Right atrium auricular region (tissue), 2 donors: ENCODE data around the gene ADRA2A. TPM values are rescaled to one million over a fixed set of nuclear protein-coding genes. Genes with fewer than 3 reads are reported as not detected.

ENCODE experiments used
- DNase-seq: peaks from one replicate; pipeline ENCODE4 v3.0.0-alpha.2; 2019; ENCODE audit warnings: low spot score
- H3K27ac ChIP-seq, 2 donors: fragments of 200-600 bp; sonication (generic); 1 replicate in 1 of 2; 2 replicates in 1 of 2; pipeline ENCODE4 v1.5.1; 2016 to 2019
- H3K27me3 ChIP-seq, 2 donors: fragments of 200-600 bp; sonication (generic); one replicate each; pipeline versions ENCODE4 v1.5.1 to v1.6.0; 2017 to 2019
- H3K36me3 ChIP-seq: fragments of 200-600 bp; sonication (generic); one replicate; pipeline ENCODE4 v1.5.1; 2016
- H3K4me1 ChIP-seq, 2 donors: fragments of 200-600 bp; sonication (generic); one replicate each; pipeline versions ENCODE4 v1.5.1 to v1.6.0; 2017 to 2019
- H3K4me3 ChIP-seq, 2 donors: fragments of 200-600 bp; sonication (generic); 1 replicate in 1 of 2; 2 replicates in 1 of 2; pipeline ENCODE4 v1.5.1; 2017 to 2019; ENCODE audit warnings: mild to moderate bottlenecking in 1 of 2, moderate library complexity in 1 of 2
- H3K9me3 ChIP-seq, 2 donors: fragments of 200-600 bp; sonication (generic); one replicate each; pipeline ENCODE4 v1.5.1; 2019
- total RNA-seq, 2 donors: library from RNA; depleted of rRNA; stranded (reverse); fragments of >200 nt; gene quantifications; one replicate each; pipeline ENCODE4 v1.1.0, GENCODE V29; 2016
- TF ChIP-seq, protein P1 (sequence below), 2 donors: fragments of 200-600 bp; sonication (generic); IDR thresholded peaks; one replicate each; pipeline ENCODE4 v1.5.1; 2019; ENCODE audit warnings: antibody characterized with exemption in 2 of 2

The ADRA2A gene
- total RNA-seq, 2 donors from 2014 or later = 1.2 to 1.4 TPM

DNA sequence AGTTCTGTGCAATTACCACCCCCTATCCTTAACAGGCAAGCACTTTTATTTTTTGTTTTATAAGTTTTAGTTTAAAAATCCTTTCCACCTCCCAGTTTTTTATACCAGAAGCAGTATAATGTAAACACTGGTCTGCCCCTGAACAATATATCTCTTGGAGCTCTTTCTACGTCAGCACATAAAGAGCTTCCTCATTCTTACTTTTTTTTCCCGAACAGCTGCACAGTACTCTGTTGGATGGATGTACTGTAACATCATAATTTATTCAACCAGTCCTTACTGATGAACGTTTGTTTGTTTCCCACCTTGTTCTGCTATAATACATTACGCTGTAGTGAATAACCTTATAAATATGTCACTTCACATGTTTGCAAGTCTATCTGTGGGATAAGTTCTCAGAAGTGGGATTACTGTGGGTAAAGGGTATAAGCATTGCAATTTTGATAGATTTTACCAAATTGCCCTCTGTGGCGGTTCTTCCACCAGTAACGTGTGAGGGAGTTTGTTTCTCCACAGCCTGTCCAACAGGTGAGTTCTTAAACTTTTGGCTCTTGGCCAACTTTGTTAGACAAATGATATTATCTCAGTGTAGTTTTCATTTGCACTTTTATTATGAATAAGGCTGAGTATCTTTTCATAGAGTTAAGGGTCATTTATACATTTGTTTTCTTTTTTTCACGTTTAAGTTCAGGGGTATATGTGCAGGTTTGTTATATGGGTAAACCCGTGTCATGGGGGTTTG, 32.8 kb downstream of the ADRA2A start:
- no peak overlapping the region for H3K4me3 ChIP-seq
- TF ChIP-seq, protein P1, sequence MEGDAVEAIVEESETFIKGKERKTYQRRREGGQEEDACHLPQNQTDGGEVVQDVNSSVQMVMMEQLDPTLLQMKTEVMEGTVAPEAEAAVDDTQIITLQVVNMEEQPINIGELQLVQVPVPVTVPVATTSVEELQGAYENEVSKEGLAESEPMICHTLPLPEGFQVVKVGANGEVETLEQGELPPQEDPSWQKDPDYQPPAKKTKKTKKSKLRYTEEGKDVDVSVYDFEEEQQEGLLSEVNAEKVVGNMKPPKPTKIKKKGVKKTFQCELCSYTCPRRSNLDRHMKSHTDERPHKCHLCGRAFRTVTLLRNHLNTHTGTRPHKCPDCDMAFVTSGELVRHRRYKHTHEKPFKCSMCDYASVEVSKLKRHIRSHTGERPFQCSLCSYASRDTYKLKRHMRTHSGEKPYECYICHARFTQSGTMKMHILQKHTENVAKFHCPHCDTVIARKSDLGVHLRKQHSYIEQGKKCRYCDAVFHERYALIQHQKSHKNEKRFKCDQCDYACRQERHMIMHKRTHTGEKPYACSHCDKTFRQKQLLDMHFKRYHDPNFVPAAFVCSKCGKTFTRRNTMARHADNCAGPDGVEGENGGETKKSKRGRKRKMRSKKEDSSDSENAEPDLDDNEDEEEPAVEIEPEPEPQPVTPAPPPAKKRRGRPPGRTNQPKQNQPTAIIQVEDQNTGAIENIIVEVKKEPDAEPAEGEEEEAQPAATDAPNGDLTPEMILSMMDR (IDR thresholded peaks at IDR 0.05) = no peak
- H3K4me1 ChIP-seq = no peaks in the 10 kb centered on the region
- no peaks in the 10 kb centered on the region for H3K27me3 ChIP-seq
- DNase-seq = no peak
- H3K36me3 ChIP-seq = no peaks in the 10 kb centered on the region
- H3K27ac ChIP-seq = no peak overlapping the region
- no peaks in the 10 kb centered on the region for H3K9me3 ChIP-seq

DNA sequence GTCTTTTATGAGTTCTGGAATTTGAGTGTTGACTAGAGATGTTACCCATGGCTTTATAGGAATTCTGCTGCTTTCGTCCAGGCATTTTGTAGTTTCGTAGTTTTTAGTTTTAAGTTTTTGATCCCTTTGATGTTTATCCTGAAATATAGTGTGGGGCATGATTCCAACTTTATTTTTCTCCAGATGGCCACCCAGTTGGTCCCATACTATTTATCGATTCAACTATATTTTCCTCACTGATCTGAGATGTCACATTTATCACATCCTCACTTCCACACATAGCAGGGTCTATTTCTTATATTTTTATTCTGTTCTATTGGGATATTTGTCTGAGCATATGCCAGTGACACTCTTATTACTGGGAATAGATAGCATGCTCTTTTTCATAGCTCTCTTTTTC, 33.9 kb downstream of the ADRA2A start:
- no peak overlapping the region for H3K27ac ChIP-seq
- no peaks in the 10 kb centered on the region for H3K4me1 ChIP-seq
- TF ChIP-seq, protein P1 (IDR thresholded peaks at IDR 0.05) = no peak
- H3K27me3 ChIP-seq = no peaks in the 10 kb centered on the region
- H3K9me3 ChIP-seq = no peaks in the 10 kb centered on the region
- no peak for DNase-seq
- H3K36me3 ChIP-seq = no peaks in the 10 kb centered on the region
- no peak overlapping the region for H3K4me3 ChIP-seq

DNA sequence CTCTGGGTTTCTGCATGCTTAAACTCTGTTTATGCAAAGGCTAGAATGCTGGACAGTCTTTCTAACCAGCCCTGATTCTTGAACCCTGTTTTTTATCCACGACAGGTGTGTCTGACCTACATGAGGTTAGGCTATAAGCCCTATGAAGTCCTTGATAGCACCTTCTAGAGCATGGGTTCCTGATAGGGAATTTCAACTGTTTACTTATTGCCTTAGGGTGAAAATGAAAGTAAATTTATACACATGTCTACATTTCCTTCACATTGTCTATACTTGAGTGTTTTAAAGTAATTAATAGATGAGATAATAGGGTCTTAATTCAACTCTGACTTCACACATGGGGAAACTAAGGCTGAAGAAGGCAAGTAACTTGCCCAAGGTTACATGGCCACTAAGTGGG, 35.5 kb downstream of the ADRA2A start:
- H3K27ac ChIP-seq = no peak overlapping the region
- no peak for DNase-seq
- TF ChIP-seq, protein P1 (IDR thresholded peaks at IDR 0.05) = no peak

DNA sequence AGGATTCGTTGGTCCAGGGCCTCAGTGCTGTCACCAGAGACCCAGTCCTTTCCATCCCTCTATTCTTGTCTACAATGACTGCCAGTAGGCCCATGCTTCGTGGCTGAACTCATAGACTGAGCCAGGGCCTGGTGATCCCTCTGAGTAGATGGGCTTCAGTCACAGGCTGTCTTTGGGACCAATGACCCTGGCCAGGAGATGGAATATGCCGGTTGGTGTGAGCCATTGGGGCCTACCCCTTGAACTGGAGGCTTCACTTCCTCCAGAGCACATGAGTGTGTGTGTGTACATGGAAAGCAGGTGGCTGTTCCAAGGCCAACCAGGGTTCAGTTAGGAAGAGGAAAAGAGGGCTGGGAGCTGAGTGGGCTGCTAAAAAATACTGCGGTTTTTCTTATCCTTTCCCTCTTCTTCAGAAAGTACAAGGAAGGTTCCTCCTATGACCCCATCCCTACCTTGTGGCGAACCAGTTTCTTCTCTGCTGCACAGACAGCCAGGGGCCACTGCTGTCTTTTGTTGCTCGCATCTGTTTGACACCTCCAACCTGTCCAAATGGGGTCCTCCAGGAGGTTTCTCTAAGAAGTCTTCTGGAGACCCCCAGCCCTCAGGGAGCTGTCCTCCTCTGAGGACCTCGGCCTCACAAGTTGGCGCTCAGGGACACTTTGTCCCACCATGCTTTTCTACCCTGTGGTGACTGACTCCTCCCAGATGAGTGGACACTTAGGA, 36.6 kb downstream of the ADRA2A start:
- Histone ChIP-seq H3K36me3 (no peaks in the 10 kb centered on the region), H3K9me3 (no peaks in the 10 kb centered on the region), H3K4me1 (no peaks in the 10 kb centered on the region), H3K4me3 (no peak overlapping the region), H3K27ac (no peak overlapping the region), H3K27me3 (no peaks in the 10 kb centered on the region)
- no peak for DNase-seq
- TF ChIP-seq, protein P1 (IDR thresholded peaks at IDR 0.05) = no peak

More for the DNA sequence above, 35.5 kb downstream of the ADRA2A start:
- no peaks in the 10 kb centered on the region for H3K27me3 ChIP-seq
- no peaks in the 10 kb centered on the region for H3K36me3 ChIP-seq
- no peaks in the 10 kb centered on the region for H3K4me1 ChIP-seq
- no peak overlapping the region for H3K4me3 ChIP-seq
- H3K9me3 ChIP-seq = no peaks in the 10 kb centered on the region

DNA sequence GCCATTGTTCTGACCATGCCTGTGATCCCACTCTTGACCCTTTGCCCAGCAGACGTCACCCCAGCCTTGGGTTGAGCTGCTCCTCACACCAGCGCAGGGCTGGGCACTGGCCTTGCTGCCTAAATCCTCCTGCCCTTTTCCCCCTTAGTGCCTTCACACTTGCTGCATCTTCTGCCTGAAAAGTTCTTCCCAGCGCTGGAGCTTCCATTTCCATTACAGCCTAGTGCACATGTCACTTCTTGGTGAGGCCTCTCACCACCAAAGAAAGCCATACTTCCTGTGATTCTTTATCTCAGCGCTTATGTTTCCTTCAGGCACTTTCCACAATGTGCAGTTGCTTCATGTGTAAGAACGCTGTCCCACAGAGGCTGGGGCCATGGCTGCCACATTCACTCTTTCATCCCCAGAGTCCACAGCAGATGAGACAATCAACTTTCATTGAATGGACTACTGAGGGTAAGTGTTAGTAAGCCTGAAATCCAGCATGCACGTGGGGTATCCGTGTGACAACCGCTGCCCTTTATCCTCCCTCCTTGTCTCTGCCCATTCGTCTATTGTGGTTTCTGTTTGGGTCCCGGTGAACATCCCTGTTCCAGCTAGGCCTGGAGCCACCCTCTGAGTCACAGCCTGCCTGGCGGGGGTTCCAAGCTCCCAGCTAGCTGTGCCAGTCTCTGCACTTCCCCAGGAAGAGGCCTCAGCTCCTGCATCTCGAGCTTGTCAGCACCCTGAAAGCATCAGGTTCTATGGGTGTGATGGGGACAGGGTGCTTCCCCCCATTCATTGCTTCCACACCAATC, 37.3 kb downstream of the ADRA2A start:
- no peaks in the 10 kb centered on the region for H3K36me3 ChIP-seq
- no peaks in the 10 kb centered on the region for H3K9me3 ChIP-seq
- no peaks in the 10 kb centered on the region for H3K4me1 ChIP-seq
- H3K4me3 ChIP-seq = no peak overlapping the region
- no peak overlapping the region for H3K27ac ChIP-seq
- DNase-seq = no peak
- TF ChIP-seq, protein P1 (IDR thresholded peaks at IDR 0.05) = no peak
- H3K27me3 ChIP-seq = no peaks in the 10 kb centered on the region
